Measurements from ENCODE around the gene IQCE.

DNA sequence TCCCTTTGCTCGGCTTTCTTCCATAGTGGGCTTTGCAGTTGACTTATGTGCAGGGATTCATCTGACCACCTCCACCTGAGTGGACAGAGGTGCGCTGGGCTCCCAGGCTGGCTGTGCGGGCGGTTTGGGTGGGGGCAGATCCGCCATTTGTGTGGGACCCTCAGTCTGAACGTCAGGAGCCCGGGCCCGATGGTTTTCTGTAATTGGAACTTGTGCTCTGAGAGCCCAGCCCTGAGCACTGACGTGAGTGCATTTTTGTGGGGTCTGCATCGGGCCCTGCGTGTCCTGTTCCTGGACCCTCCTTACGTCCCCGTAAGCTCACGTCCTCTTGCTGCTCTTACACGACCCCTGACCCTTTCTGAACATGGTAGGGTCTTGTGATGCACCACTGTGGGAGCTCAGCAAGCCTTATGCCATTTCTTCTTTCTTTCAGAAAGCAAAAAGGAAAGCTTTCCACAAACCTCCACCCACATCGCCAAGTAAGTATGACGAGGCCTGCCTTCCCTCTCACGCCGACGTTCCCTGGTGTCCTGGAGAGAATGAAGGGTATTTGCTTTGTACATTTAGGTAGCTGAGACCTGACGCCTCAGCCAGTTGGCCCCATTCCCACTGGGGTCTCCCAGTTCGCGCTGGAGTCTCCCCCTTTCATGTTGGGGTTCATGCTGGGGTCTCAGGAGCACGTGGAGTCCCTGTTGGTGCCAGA, 9.9 kb downstream of the IQCE start:
- TF ChIP-seq, protein P1, sequence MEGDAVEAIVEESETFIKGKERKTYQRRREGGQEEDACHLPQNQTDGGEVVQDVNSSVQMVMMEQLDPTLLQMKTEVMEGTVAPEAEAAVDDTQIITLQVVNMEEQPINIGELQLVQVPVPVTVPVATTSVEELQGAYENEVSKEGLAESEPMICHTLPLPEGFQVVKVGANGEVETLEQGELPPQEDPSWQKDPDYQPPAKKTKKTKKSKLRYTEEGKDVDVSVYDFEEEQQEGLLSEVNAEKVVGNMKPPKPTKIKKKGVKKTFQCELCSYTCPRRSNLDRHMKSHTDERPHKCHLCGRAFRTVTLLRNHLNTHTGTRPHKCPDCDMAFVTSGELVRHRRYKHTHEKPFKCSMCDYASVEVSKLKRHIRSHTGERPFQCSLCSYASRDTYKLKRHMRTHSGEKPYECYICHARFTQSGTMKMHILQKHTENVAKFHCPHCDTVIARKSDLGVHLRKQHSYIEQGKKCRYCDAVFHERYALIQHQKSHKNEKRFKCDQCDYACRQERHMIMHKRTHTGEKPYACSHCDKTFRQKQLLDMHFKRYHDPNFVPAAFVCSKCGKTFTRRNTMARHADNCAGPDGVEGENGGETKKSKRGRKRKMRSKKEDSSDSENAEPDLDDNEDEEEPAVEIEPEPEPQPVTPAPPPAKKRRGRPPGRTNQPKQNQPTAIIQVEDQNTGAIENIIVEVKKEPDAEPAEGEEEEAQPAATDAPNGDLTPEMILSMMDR (IDR thresholded peaks at IDR 0.05; ENCODE audit: low read depth, low read length, poor library complexity, severe bottlenecking), result no peak
- no peak for TF ChIP-seq EZH2phosphoT487 (IDR thresholded peaks at IDR 0.05; ENCODE audit: borderline replicate concordance, low read length)

All from DOHH2 (cell line).